SK-N-MC (cell line): ENCODE data around the gene AP3D1.
A peak's percentile ranks its signal among the peaks of the same experiment; 100 is the strongest.
"Not testable (repeated sequence)": the region's sequence is repeated elsewhere in the genome, so short reads cannot be mapped to it uniquely, and the experiment has no call there.

Experiments
- DNase-seq: peaks from one replicate; pipeline ENCODE4 v3.0.0-alpha.2; 2011; ENCODE audit warnings: low read depth, low spot score
- H3K27ac ChIP-seq: fragments of 200-600 bp; sonication (generic); 2 replicates; pipeline ENCODE4 v1.5.1; 2016; ENCODE audit warnings: mixed run types
- H3K36me3 ChIP-seq: fragments of 200-600 bp; sonication (generic); 2 replicates; pipeline ENCODE4 v1.6.1; 2017; ENCODE audit warnings: antibody characterized with exemption, low read length, mixed read lengths; ENCODE audit not compliant: insufficient read depth
- H3K4me3 ChIP-seq: fragments of 200-600 bp; sonication (generic); 2 replicates; pipeline ENCODE4 v1.5.1; 2016
- H3K9ac ChIP-seq: fragments of 200-600 bp; sonication (generic); 2 replicates; pipeline ENCODE4 v1.8.0; 2017; ENCODE audit warnings: mixed run types, mixed read lengths; ENCODE audit not compliant: insufficient read length
- H3K9me3 ChIP-seq: fragments of 200-600 bp; sonication (generic); 2 replicates; pipeline ENCODE4 v1.6.1; 2017; ENCODE audit warnings: low read depth, mild to moderate bottlenecking, antibody characterized with exemption, low read length, moderate library complexity, mixed read lengths
- EZH2 ChIP-seq: fragments of 200-600 bp; sonication (generic); IDR thresholded peaks from one replicate; pipeline ENCODE4 v1.6.1; 2017; ENCODE audit warnings: antibody characterized with exemption
- FOXP2 ChIP-seq: optimal IDR thresholded peaks from 2 replicates; pipeline ENCODE3; 2011; ENCODE audit warnings: mild to moderate bottlenecking, moderate library complexity; ENCODE audit not compliant: insufficient read depth; ENCODE audit errors: extremely low read length, control extremely low read depth
- POLR2AphosphoS5 ChIP-seq: IDR thresholded peaks from 2 replicates; pipeline ENCODE4 v1.6.1; 2012; ENCODE audit warnings: mild to moderate bottlenecking, low read depth, low read length, borderline replicate concordance

The AP3D1 gene

GRCh38 chr19:2151339-2152229, at the start of gene AP3D1:
TSS of gene AP3D1 (minus strand) at chr19:2151566. CDS start at chr19:2151334, 232 bp downstream.
- Histone ChIP-seq H3K27ac (peak within 1 kb of the TSS; percentile 68), H3K36me3 (peaks cover 5% of the 10 kb centered on the region; the same call in 1 of the 2 replicates), H3K9ac (peak within 1 kb of the TSS; percentile 98), H3K4me3 (peak within 1 kb of the TSS; percentile 96), H3K9me3 (no peaks in the 10 kb centered on the region)
- TF ChIP-seq POLR2AphosphoS5 (no peak; the same call in none of the 2 replicates), FOXP2 (peak; percentile 38)
- DNase-seq, result peak; percentile 100

GRCh38 chr19:2200624-2201294, 49.4 kb upstream of the AP3D1 start:
- H3K4me3 ChIP-seq, H3K9me3 ChIP-seq, H3K9ac ChIP-seq, H3K27ac ChIP-seq, DNase-seq: not testable (repeated sequence)
- peaks cover 12% of the 10 kb centered on the region; the same call in 1 of the 2 replicates for H3K36me3 ChIP-seq

GRCh38 chr19:2199861-2200623, 48.7 kb upstream of the AP3D1 start:
- Histone ChIP-seq H3K27ac (no peak overlapping the region), H3K9ac (no peak overlapping the region), H3K9me3 (no peaks in the 10 kb centered on the region), H3K4me3 (no peak overlapping the region), H3K36me3 (peaks cover 16% of the 10 kb centered on the region; the same call in 1 of the 2 replicates)
- DNase-seq, result no peak
- TF ChIP-seq EZH2, result no peak
- TF ChIP-seq POLR2AphosphoS5, result no peak
- TF ChIP-seq FOXP2, result no peak

GRCh38 chr19:2199215-2199614, 47.8 kb upstream of the AP3D1 start:
- Histone ChIP-seq H3K4me3 (no peak overlapping the region), H3K36me3 (peaks cover 12% of the 10 kb centered on the region; the same call in 1 of the 2 replicates), H3K9me3 (no peaks in the 10 kb centered on the region), H3K9ac (no peak overlapping the region), H3K27ac (no peak overlapping the region)
- no peak for TF ChIP-seq POLR2AphosphoS5
- TF ChIP-seq EZH2, result no peak
- no peak for TF ChIP-seq FOXP2
- DNase-seq, result no peak

GRCh38 chr19:2198317-2198716, 47.0 kb upstream of the AP3D1 start:
- Histone ChIP-seq H3K36me3 (peaks cover 15% of the 10 kb centered on the region; the same call in 1 of the 2 replicates), H3K9ac (no peak overlapping the region), H3K9me3 (no peaks in the 10 kb centered on the region), H3K27ac (no peak overlapping the region), H3K4me3 (no peak overlapping the region)
- DNase-seq, result no peak
- no peak for TF ChIP-seq EZH2
- no peak for TF ChIP-seq FOXP2
- no peak for TF ChIP-seq POLR2AphosphoS5

- Histone ChIP-seq H3K4me3 (no peak overlapping the region), H3K27ac (no peak overlapping the region), H3K9ac (no peak overlapping the region), H3K36me3 (peaks cover 18% of the 10 kb centered on the region; the same call in 1 of the 2 replicates), H3K9me3 (no peaks in the 10 kb centered on the region)
- TF ChIP-seq FOXP2 (no peak), POLR2AphosphoS5 (no peak), EZH2 (no peak)
- no peak for DNase-seq
Observed at GRCh38 chr19:2197270-2197669, 45.9 kb upstream of the AP3D1 start.

- Histone ChIP-seq H3K4me3 (no peak overlapping the region), H3K36me3 (peaks cover 30% of the 10 kb centered on the region; the same call in 1 of the 2 replicates)
Observed at GRCh38 chr19:2195914-2196313, 44.5 kb upstream of the AP3D1 start.

GRCh38 chr19:2195361-2195760, 44.0 kb upstream of the AP3D1 start:
- Histone ChIP-seq H3K9me3 (no peaks in the 10 kb centered on the region), H3K9ac (no peak overlapping the region), H3K27ac (no peak overlapping the region), H3K36me3 (peaks cover 35% of the 10 kb centered on the region; the same call in 1 of the 2 replicates), H3K4me3 (no peak overlapping the region)
- no peak for DNase-seq
- TF ChIP-seq EZH2 (no peak), POLR2AphosphoS5 (no peak), FOXP2 (no peak)

More at GRCh38 chr19:2195914-2196313, 44.5 kb upstream of the AP3D1 start:
- Histone ChIP-seq H3K9me3 (no peaks in the 10 kb centered on the region), H3K27ac (no peak overlapping the region), H3K9ac (no peak overlapping the region)
- TF ChIP-seq FOXP2 (no peak), EZH2 (no peak), POLR2AphosphoS5 (no peak)
- no peak for DNase-seq
